ENCODE results near the gene ADTRP. TPM values are rescaled to one million over a fixed set of nuclear protein-coding genes. Genes with fewer than 3 reads are reported as not detected.

ADTRP gene
- total RNA-seq, 1 experiment from 2014 or later = 0.86 TPM

- no peak for TF ChIP-seq CTCF (IDR thresholded peaks at IDR 0.05 in 2 of 3, conservative IDR thresholded peaks at IDR 0.05 in 1 of 3; ENCODE audit: borderline replicate concordance in 1 of 3, insufficient read depth in 1 of 3, low read depth in 2 of 3, low read length in 2 of 3)
Observed at GRCh38 chr6:11738234-11738633, 40.4 kb downstream of the ADTRP start (continued).

GRCh38 chr6:11736601-11737000 lies 42.0 kb downstream of the ADTRP start:
- Histone ChIP-seq H3K27me3 (ENCODE audit: insufficient read depth, low read length) (peaks cover 7% of the 10 kb centered on the region; the same call in 1 of the 2 replicates), H3K9ac (ENCODE audit: low read length) (no peak overlapping the region), H3K4me3 (replicated peaks in 1 of 2; ENCODE audit: low read depth in 1 of 2, low read length in 2 of 2) (no peak overlapping the region), H3K9me2 (ENCODE audit: insufficient read depth) (no peaks in the 10 kb centered on the region), H3K4me1 (ENCODE audit: control insufficient read depth in 1 of 2, insufficient read depth in 2 of 2, low read length in 2 of 2) (no peaks in the 10 kb centered on the region), H2AFZ (ENCODE audit: low read depth, low read length, poor library complexity, severe bottlenecking) (no peak overlapping the region), H3K27ac (ENCODE audit: low read depth, low read length) (no peak overlapping the region), H4K20me1 (ENCODE audit: insufficient read depth) (no peaks in the 10 kb centered on the region), H3K4me2 (ENCODE audit: low read length) (no peak overlapping the region), H3K36me3 (ENCODE audit: control insufficient read depth in 1 of 2, insufficient read depth in 2 of 2, low read length in 2 of 2) (no peaks in the 10 kb centered on the region), H3K79me2 (ENCODE audit: insufficient read depth, low read length) (no peaks in the 10 kb centered on the region), H3K9me3 (ENCODE audit: control insufficient read depth in 1 of 2, insufficient read depth in 1 of 2, low read depth in 1 of 2, low read length in 2 of 2) (no peaks in the 10 kb centered on the region)
- BruUV-seq (replicated peaks) = no TSS peak
- ATAC-seq = no peak
- no peak for DNase-seq (ENCODE audit: low read depth, low spot score)
- POLR2A ChIA-PET = no interaction called here
- TF ChIP-seq JUND (IDR thresholded peaks at IDR 0.05) = no peak
- no peak for TF ChIP-seq EZH2 (IDR thresholded peaks at IDR 0.05)
- TF ChIP-seq ZBTB33 (IDR thresholded peaks at IDR 0.05; ENCODE audit: extremely low read depth, insufficient replicate concordance, low read length) = no peak
- TF ChIP-seq CEBPB (IDR thresholded peaks at IDR 0.05; ENCODE audit: low read depth) = no peak
- no peak for TF ChIP-seq EZH2phosphoT487 (IDR thresholded peaks at IDR 0.05; ENCODE audit: borderline replicate concordance)
- no peak for TF ChIP-seq ELF1 (IDR thresholded peaks at IDR 0.05; ENCODE audit: borderline replicate concordance, low read depth)
- no peak for TF ChIP-seq YY1 (IDR thresholded peaks at IDR 0.05; ENCODE audit: extremely low read depth, insufficient replicate concordance, low read depth, low read length)
- TF ChIP-seq CBX3 (IDR thresholded peaks at IDR 0.05; ENCODE audit: low read depth) = no peak
- TF ChIP-seq SIN3A (IDR thresholded peaks at IDR 0.05; ENCODE audit: low read depth) = no peak
- TF ChIP-seq POLR2A (IDR thresholded peaks at IDR 0.05; ENCODE audit: borderline replicate concordance, extremely low read depth, insufficient read depth, insufficient read length) = no peak
- TF ChIP-seq REST (IDR thresholded peaks at IDR 0.05; ENCODE audit: low read depth) = no peak
- TF ChIP-seq ATF3 (IDR thresholded peaks at IDR 0.05) = no peak
- no peak for TF ChIP-seq CTCF (IDR thresholded peaks at IDR 0.05 in 2 of 3, conservative IDR thresholded peaks at IDR 0.05 in 1 of 3; ENCODE audit: borderline replicate concordance in 1 of 3, insufficient read depth in 1 of 3, low read depth in 2 of 3, low read length in 2 of 3)
- TF ChIP-seq MAX (IDR thresholded peaks at IDR 0.05) = no peak
- CTCF ChIA-PET = no interaction called here
- intact Hi-C loops (cut with micrococcal nuclease) = no loop called here
- RAD21 ChIA-PET (ENCODE audit: low non-redundant PET in 1 of 2, low total read pairs in 2 of 2, uncharacterized antibody in 2 of 2, unreplicated experiment in 2 of 2) = no interaction called here

All from HCT116 (cell line).